Osteoblast (primary cell): ENCODE data around the gene HCFC1R1. TPM values are rescaled to one million over a fixed set of nuclear protein-coding genes. Genes with fewer than 3 reads are reported as not detected.

ENCODE experiments used
- DNase-seq: peaks from one replicate; pipeline ENCODE4 v3.0.0; 2011; ENCODE audit warnings: low spot score, mixed read lengths; ENCODE audit not compliant: insufficient read length; ENCODE audit errors: missing footprints
- H2AFZ ChIP-seq: 2 replicates; pipeline ENCODE4 v1.6.0; 2011; ENCODE audit warnings: mild to moderate bottlenecking, low read length
- H3K27ac ChIP-seq: 2 replicates; pipeline ENCODE4 v1.5.1; 2011; ENCODE audit warnings: mild to moderate bottlenecking, low read depth, low read length, moderate library complexity
- H3K27me3 ChIP-seq: 2 replicates; pipeline ENCODE4 v1.6.0; 2012; ENCODE audit warnings: mild to moderate bottlenecking, control low read depth, inconsistent platforms, low read length, moderate library complexity; ENCODE audit not compliant: insufficient read depth
- H3K36me3 ChIP-seq: 2 replicates; pipeline ENCODE4 v1.5.1; 2011; ENCODE audit warnings: mild to moderate bottlenecking, low read length, control low read depth, moderate library complexity; ENCODE audit not compliant: insufficient read depth
- H3K4me1 ChIP-seq: 2 replicates; pipeline ENCODE4 v1.5.1; 2011; ENCODE audit warnings: mild to moderate bottlenecking, low read length, control low read depth, moderate library complexity; ENCODE audit not compliant: insufficient read depth
- H3K4me2 ChIP-seq: 2 replicates; pipeline ENCODE4 v1.6.0; 2011; ENCODE audit warnings: mild to moderate bottlenecking, low read length; ENCODE audit not compliant: insufficient read depth
- H3K4me3 ChIP-seq: fragments of 200-600 bp; sonication (generic); 3 replicates; pipeline ENCODE4 v1.5.1; 2012; ENCODE audit warnings: mild to moderate bottlenecking, low read length, inconsistent platforms; ENCODE audit not compliant: insufficient read depth
- H3K79me2 ChIP-seq: 2 replicates; pipeline ENCODE4 v1.6.0; 2012; ENCODE audit warnings: mild to moderate bottlenecking, low read length, control low read depth, inconsistent platforms; ENCODE audit not compliant: insufficient read depth
- H3K9me3 ChIP-seq: 2 replicates; pipeline ENCODE4 v1.5.1; 2011; ENCODE audit warnings: low read depth, low read length, control low read depth
- H4K20me1 ChIP-seq: 2 replicates; pipeline ENCODE4 v1.6.0; 2012; ENCODE audit warnings: mild to moderate bottlenecking, low read length, control low read depth; ENCODE audit not compliant: insufficient read depth
- CTCF ChIP-seq: IDR thresholded peaks from 2 replicates; pipeline ENCODE4 v1.5.1; 2011; ENCODE audit warnings: mild to moderate bottlenecking, low read depth, low read length, moderate library complexity; ENCODE audit errors: extremely low read depth
- total RNA-seq: library from RNA; depleted of rRNA; stranded (reverse); fragments of >200 nt; gene quantifications from 2 replicates; pipeline ENCODE4 v1.2.3, GENCODE V29; 2012

HCFC1R1 gene
- total RNA-seq, 1 donor: 20.3 TPM

GRCh38 chr16:2988590-2989099, 35.1 kb downstream of the HCFC1R1 start:
- Histone ChIP-seq H3K4me3 (no peak overlapping the region), H2AFZ (no peak overlapping the region), H3K79me2 (no peaks in the 10 kb centered on the region), H3K4me2 (no peak overlapping the region), H3K27me3 (peaks cover 8% of the 10 kb centered on the region), H3K27ac (no peak overlapping the region), H4K20me1 (no peaks in the 10 kb centered on the region), H3K9me3 (no peaks in the 10 kb centered on the region), H3K4me1 (no peaks in the 10 kb centered on the region), H3K36me3 (no peaks in the 10 kb centered on the region)
- no peak for TF ChIP-seq CTCF
- DNase-seq: no peak

- Histone ChIP-seq H2AFZ (no peak overlapping the region), H3K27ac (no peak overlapping the region), H4K20me1 (no peaks in the 10 kb centered on the region), H3K4me1 (no peaks in the 10 kb centered on the region), H3K4me2 (no peak overlapping the region), H3K27me3 (peaks cover 8% of the 10 kb centered on the region), H3K9me3 (no peaks in the 10 kb centered on the region), H3K79me2 (no peaks in the 10 kb centered on the region), H3K36me3 (no peaks in the 10 kb centered on the region), H3K4me3 (no peak overlapping the region)
- DNase-seq: no peak
- no peak for TF ChIP-seq CTCF
These were observed 35.9 kb downstream of the HCFC1R1 start for GRCh38 chr16:2987833-2988232.

GRCh38 chr16:2987286-2987685, 36.5 kb downstream of the HCFC1R1 start:
- Histone ChIP-seq H3K4me3 (no peak overlapping the region), H3K27me3 (peaks cover 8% of the 10 kb centered on the region), H4K20me1 (no peaks in the 10 kb centered on the region), H3K9me3 (no peaks in the 10 kb centered on the region), H3K36me3 (no peaks in the 10 kb centered on the region), H3K27ac (no peak overlapping the region), H3K79me2 (no peaks in the 10 kb centered on the region), H2AFZ (no peak overlapping the region), H3K4me2 (no peak overlapping the region), H3K4me1 (no peaks in the 10 kb centered on the region)
- TF ChIP-seq CTCF: no peak
- DNase-seq: no peak

- Histone ChIP-seq H3K27me3 (peaks cover 8% of the 10 kb centered on the region), H3K9me3 (no peaks in the 10 kb centered on the region), H3K4me3 (no peak overlapping the region), H3K79me2 (no peaks in the 10 kb centered on the region), H3K27ac (no peak overlapping the region), H3K4me1 (no peaks in the 10 kb centered on the region), H3K4me2 (no peak overlapping the region), H4K20me1 (no peaks in the 10 kb centered on the region), H3K36me3 (no peaks in the 10 kb centered on the region), H2AFZ (no peak overlapping the region)
- no peak for DNase-seq
- TF ChIP-seq CTCF: no peak
These were observed 37.0 kb downstream of the HCFC1R1 start for GRCh38 chr16:2986623-2987188.
